HepG2 (cell line): ENCODE results near the gene EPSTI1. TPM values are rescaled to one million over a fixed set of nuclear protein-coding genes. Genes with fewer than 3 reads are reported as not detected.

Source experiments
- ATAC-seq: fragments of 200-7000 bp; cut with Tn5 transposase; 3 replicates; pipeline ENCODE4 v1.9.1; 2020; ENCODE audit warnings: mild to moderate bottlenecking, moderate library complexity
- BruUV-seq: library from RNA; stranded (reverse); fragments of 400-500 nt; replicated peaks from 2 replicates; lab custom pipeline; 2021; lab: Mats Ljungman, UMichigan
- CTCF ChIA-PET: fragments of 300-600 bp; formaldehyde crosslinking; extraction: SDS; loops from one replicate; lab custom pipeline; 2021; ENCODE audit warnings: low total read pairs, inconsistent platforms, low intra/inter-chr PET ratio; lab: Yijun Ruan, JAX
- POLR2A ChIA-PET: fragments of 350-600 bp; sonication (Branson Sonifier 250); formaldehyde crosslinking; loops from one replicate; lab custom pipeline; 2020; ENCODE audit warnings: antibody characterized with exemption, inconsistent platforms; lab: Yijun Ruan, JAX
- DNase-seq: peaks from one replicate; pipeline ENCODE4 v3.0.0-alpha.2; 2015; ENCODE audit warnings: low spot score
- FAIRE-seq: peaks from 3 replicates; lab custom pipeline; 2011; peaks lifted over from hg19 to GRCh38; lab: Jason Lieb, UNC
- H2AFZ ChIP-seq: one replicate; pipeline ENCODE4 v1.6.1; 2011; ENCODE audit warnings: low read length, inconsistent platforms
- H3K27ac ChIP-seq: fragments of 300-600 bp; 3 replicates; pipeline ENCODE4 v1.8.0; 2011; ENCODE audit warnings: mixed run types, mild to moderate bottlenecking, mixed read lengths, low read length, inconsistent platforms; ENCODE audit not compliant: insufficient read depth; ENCODE audit errors: extremely low read length
- H3K27me3 ChIP-seq, 2 experiments: fragments of 200-600 bp in 1 of 2; 2 replicates in 1 of 2; 3 replicates in 1 of 2; pipeline versions ENCODE4 v1.6.0 to v1.8.0; 2011; ENCODE audit warnings: low read length in 2 of 2, mild to moderate bottlenecking in 2 of 2, moderate library complexity in 2 of 2, inconsistent platforms in 1 of 2; ENCODE audit not compliant: insufficient read depth in 2 of 2, control insufficient read depth in 1 of 2
- H3K36me3 ChIP-seq, 2 experiments: fragments of 200-600 bp in 1 of 2; replicated peaks in 1 of 2; 2 replicates in 1 of 2; 3 replicates in 1 of 2; pipeline versions ENCODE4 v1.5.1 to v1.8.0; 2011; ENCODE audit warnings: low read length in 2 of 2, inconsistent platforms in 1 of 2; ENCODE audit not compliant: insufficient read depth in 2 of 2, control insufficient read depth in 1 of 2
- H3K4me1 ChIP-seq: 2 replicates; pipeline ENCODE4 v1.5.1; 2012; ENCODE audit warnings: low read length, inconsistent platforms; ENCODE audit not compliant: insufficient read depth
- H3K4me2 ChIP-seq: 2 replicates; pipeline ENCODE4 v1.6.0; 2011; ENCODE audit warnings: low read depth, low read length, inconsistent platforms
- H3K4me3 ChIP-seq, 3 experiments: fragments of 200-600 bp in 1 of 3; sonication (generic), shearing (Covaris generic) in 1 of 3; replicated peaks in 1 of 3; 2 replicates each; pipeline ENCODE4 v1.5.1; 2011 to 2016; ENCODE audit warnings: low read length in 3 of 3, inconsistent platforms in 2 of 3, low read depth in 2 of 3, mild to moderate bottlenecking in 2 of 3, control low read depth in 1 of 3, mixed read lengths in 1 of 3; ENCODE audit not compliant: insufficient read depth in 1 of 3
- H3K79me2 ChIP-seq: one replicate; pipeline ENCODE4 v1.6.1; 2011; ENCODE audit warnings: low read length, inconsistent platforms; ENCODE audit not compliant: insufficient read depth
- H3K9ac ChIP-seq: 2 replicates; pipeline ENCODE4 v1.6.0; 2011; ENCODE audit warnings: mild to moderate bottlenecking, low read depth, low read length, inconsistent platforms; ENCODE audit not compliant: insufficient read depth
- H3K9me3 ChIP-seq: 2 replicates; pipeline ENCODE4 v1.5.1; 2012; ENCODE audit warnings: mild to moderate bottlenecking, low read length
- H4K20me1 ChIP-seq: 2 replicates; pipeline ENCODE4 v1.6.0; 2011; ENCODE audit warnings: inconsistent platforms, mild to moderate bottlenecking, low read length, moderate library complexity; ENCODE audit not compliant: insufficient read depth
- BHLHE40 ChIP-seq: IDR thresholded peaks from 2 replicates; pipeline ENCODE4 v1.6.1; 2011; ENCODE audit warnings: low read length, improper control_type of control experiment
- CEBPB ChIP-seq: IDR thresholded peaks from 2 replicates; pipeline ENCODE4 v1.6.1; 2011; ENCODE audit warnings: low read depth, low read length, improper control_type of control experiment, borderline replicate concordance
- CHD2 ChIP-seq: IDR thresholded peaks from 2 replicates; pipeline ENCODE4 v1.6.1; 2011; ENCODE audit warnings: low read depth, low read length, improper control_type of control experiment
- DNMT1 ChIP-seq: sonication (generic); formaldehyde crosslinking; IDR thresholded peaks from 2 replicates; pipeline ENCODE4 v1.5.1; 2020; ENCODE audit warnings: mild to moderate bottlenecking, missing genetic modification reagents
- GTF3A ChIP-seq: sonication (generic); formaldehyde crosslinking; conservative IDR thresholded peaks from 2 replicates; pipeline ENCODE4 v1.4.0; 2020; ENCODE audit warnings: mild to moderate bottlenecking, missing genetic modification reagents
- HHEX ChIP-seq: IDR thresholded peaks from 2 replicates; pipeline ENCODE4 v1.6.1; 2016; ENCODE audit warnings: control low read depth
- NCOA5 ChIP-seq: sonication (generic); formaldehyde crosslinking; IDR thresholded peaks from 2 replicates; pipeline ENCODE4 v1.4.0; 2020; ENCODE audit warnings: missing genetic modification reagents
- NCOR1 ChIP-seq: fragments of 200-600 bp; sonication (generic); IDR thresholded peaks from 2 replicates; pipeline ENCODE4 v1.7.0; 2017; ENCODE audit warnings: antibody characterized with exemption, low read length, borderline replicate concordance
- NFKB2 ChIP-seq: sonication (generic); formaldehyde crosslinking; IDR thresholded peaks from 2 replicates; pipeline ENCODE4 v1.4.0; 2020; ENCODE audit warnings: missing genetic modification reagents, borderline replicate concordance
- SALL2 ChIP-seq: sonication (generic); formaldehyde crosslinking; IDR thresholded peaks from 2 replicates; pipeline ENCODE4 v1.8.1; 2023; ENCODE audit warnings: mild to moderate bottlenecking, missing genetic modification reagents, inconsistent platforms
- TMF1 ChIP-seq: sonication (generic); formaldehyde crosslinking; IDR thresholded peaks from 2 replicates; pipeline ENCODE4 v1.8.1; 2022; ENCODE audit warnings: low read depth, missing genetic modification reagents
- ZNF496 ChIP-seq: sonication (generic); formaldehyde crosslinking; IDR thresholded peaks from 2 replicates; pipeline ENCODE4 v1.8.1; 2023; ENCODE audit warnings: mild to moderate bottlenecking, moderate library complexity, missing genetic modification reagents; ENCODE audit not compliant: insufficient replicate concordance
- ZNF652 ChIP-seq: IDR thresholded peaks from 2 replicates; pipeline ENCODE4 v1.6.1; 2016; ENCODE audit warnings: low read depth, borderline replicate concordance
- ZNF878 ChIP-seq: sonication (generic); formaldehyde crosslinking; IDR thresholded peaks from 2 replicates; pipeline ENCODE4 v1.8.1; 2023; ENCODE audit warnings: mild to moderate bottlenecking, missing genetic modification reagents, moderate library complexity
- WGBS: methylation state at CpG from one replicate; pipeline ENCODE4 v1.1.6; 2017; ENCODE audit warnings: low lambda C conversion rate; 5-methylcytosine and 5-hydroxymethylcytosine counted together
- in situ Hi-C: cut with HindIII; loops from 2 replicates; pipeline ENCODE4 v1.10.0; 2017; ENCODE audit warnings: low pct_unique_long_range_greater_than_20kb; ENCODE audit not compliant: extremely low pct_ligation_motif_present
- intact Hi-C: fragments of 100-400 bp; cut with micrococcal nuclease; formaldehyde crosslinking; loops from one replicate; pipeline ENCODE4 v1.10.0; 2022; ENCODE audit not compliant: unreplicated experiment
- polyA plus RNA-seq, 8 experiments: library from polyadenylated mRNA; depleted of rRNA in 3 of 8; stranded (reverse) in 7 of 8; unstranded in 1 of 8; fragments of >200 nt; fragmentation: Illumina TruSeq in 4 of 8; extraction: Trizol in 4 of 8; gene quantifications; 2 replicates each; pipeline versions ENCODE4 v1.2.1 to v1.2.3, GENCODE V29; 2011 to 2016; ENCODE audit warnings: low read depth in 4 of 8, missing spikeins in 1 of 8, mixed read lengths in 1 of 8; ENCODE audit not compliant: insufficient read depth in 1 of 8
- total RNA-seq, 5 experiments: library from RNA; depleted of rRNA; stranded (reverse); fragments of >200 nt; fragmentation: Illumina TruSeq; extraction: Trizol; gene quantifications; 2 replicates each; pipeline ENCODE4 v1.2.3, GENCODE V29; 2016; ENCODE audit warnings: low read depth in 1 of 5
- TF ChIP-seq, protein P1 (sequence below): sonication (generic); formaldehyde crosslinking; conservative IDR thresholded peaks from 2 replicates; pipeline ENCODE4 v1.4.0; 2020; ENCODE audit warnings: missing genetic modification reagents
- TF ChIP-seq, protein P2 (sequence below): IDR thresholded peaks from 2 replicates; pipeline ENCODE4 v1.6.1; 2016; ENCODE audit warnings: low read depth, control low read depth
- TF ChIP-seq, protein P3 (sequence below): sonication (generic); formaldehyde crosslinking; IDR thresholded peaks from 2 replicates; pipeline ENCODE4 v1.5.1; 2020; ENCODE audit warnings: mild to moderate bottlenecking, missing genetic modification reagents, borderline replicate concordance
- TF ChIP-seq, protein P4 (sequence below): sonication (generic); formaldehyde crosslinking; IDR thresholded peaks from 2 replicates; pipeline ENCODE4 v1.5.1; 2020; ENCODE audit warnings: missing genetic modification reagents, mild to moderate bottlenecking, borderline replicate concordance

The EPSTI1 gene
- total and polyA plus RNA-seq, 2 of the 13 experiments (the other 11 are each of a cell fraction or from before 2014, with no cell fraction given), result 0.03 TPM; not detected in 1

DNA sequence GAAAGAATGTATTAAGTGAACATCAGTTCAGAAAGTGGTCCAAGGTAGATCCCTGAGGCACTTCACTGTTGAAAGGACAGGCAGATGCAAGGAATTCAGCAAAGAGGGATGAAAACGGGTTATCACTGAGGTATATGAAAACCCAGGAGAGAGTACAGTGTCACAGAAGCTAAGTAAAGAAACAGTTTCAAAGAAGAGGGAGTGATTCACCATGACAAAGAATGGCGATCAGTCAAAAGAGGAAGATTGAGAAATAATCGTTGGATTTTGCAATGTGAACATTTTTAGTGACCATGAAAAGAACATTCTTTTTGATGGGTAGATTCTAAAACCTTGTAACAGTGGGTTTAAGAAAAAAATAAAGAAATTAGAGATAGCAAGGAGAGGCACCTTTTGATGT is 99.3 kb downstream of the EPSTI1 start:
- CTCF ChIA-PET, result no interaction called here
- POLR2A ChIA-PET, result no interaction called here
- H3K4me3 ChIP-seq, result no peak overlapping the region

DNA sequence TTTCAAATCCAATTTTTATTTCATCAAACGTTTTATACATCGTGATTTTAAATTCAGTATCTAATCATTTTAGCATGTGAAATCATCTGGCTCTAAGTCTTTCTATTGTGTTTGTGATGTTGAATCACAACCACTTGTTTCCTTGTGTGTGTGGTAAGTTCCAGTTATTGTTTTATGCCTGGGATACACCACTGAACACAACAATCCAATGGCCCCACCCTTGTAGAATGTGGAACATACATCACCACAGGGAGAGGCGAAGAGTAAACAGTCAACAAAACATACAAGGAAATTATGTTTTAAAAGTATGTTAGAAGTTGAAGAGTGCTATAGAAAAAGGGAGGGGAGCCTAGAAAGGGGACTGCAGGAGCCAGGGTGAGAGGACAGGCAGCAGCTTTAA is 100.5 kb downstream of the EPSTI1 start:
- POLR2A ChIA-PET, result no interaction called here
- TF ChIP-seq TMF1 (CRISPR knock-in tag), result no peak
- TF ChIP-seq ZNF496 (CRISPR knock-in tag), result no peak
- TF ChIP-seq CEBPB, result no peak
- TF ChIP-seq GTF3A, result no peak
- TF ChIP-seq, protein P1, sequence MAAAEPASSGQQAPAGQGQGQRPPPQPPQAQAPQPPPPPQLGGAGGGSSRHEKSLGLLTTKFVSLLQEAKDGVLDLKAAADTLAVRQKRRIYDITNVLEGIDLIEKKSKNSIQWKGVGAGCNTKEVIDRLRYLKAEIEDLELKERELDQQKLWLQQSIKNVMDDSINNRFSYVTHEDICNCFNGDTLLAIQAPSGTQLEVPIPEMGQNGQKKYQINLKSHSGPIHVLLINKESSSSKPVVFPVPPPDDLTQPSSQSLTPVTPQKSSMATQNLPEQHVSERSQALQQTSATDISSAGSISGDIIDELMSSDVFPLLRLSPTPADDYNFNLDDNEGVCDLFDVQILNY, result no peak
- TF ChIP-seq, protein P2, sequence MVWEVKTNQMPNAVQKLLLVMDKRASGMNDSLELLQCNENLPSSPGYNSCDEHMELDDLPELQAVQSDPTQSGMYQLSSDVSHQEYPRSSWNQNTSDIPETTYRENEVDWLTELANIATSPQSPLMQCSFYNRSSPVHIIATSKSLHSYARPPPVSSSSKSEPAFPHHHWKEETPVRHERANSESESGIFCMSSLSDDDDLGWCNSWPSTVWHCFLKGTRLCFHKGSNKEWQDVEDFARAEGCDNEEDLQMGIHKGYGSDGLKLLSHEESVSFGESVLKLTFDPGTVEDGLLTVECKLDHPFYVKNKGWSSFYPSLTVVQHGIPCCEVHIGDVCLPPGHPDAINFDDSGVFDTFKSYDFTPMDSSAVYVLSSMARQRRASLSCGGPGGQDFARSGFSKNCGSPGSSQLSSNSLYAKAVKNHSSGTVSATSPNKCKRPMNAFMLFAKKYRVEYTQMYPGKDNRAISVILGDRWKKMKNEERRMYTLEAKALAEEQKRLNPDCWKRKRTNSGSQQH (CRISPR knock-in tag), result no peak
- no peak for TF ChIP-seq NCOA5 (CRISPR knock-in tag)
- TF ChIP-seq CHD2, result no peak
- no peak for TF ChIP-seq NCOR1

More for the DNA sequence above, 99.3 kb downstream of the EPSTI1 start:
- H3K79me2 ChIP-seq, result no peaks in the 10 kb centered on the region
- no peak overlapping the region for H2AFZ ChIP-seq
- TF ChIP-seq ZNF652 (CRISPR knock-in tag), result no peak
- TF ChIP-seq NFKB2 (CRISPR knock-in tag), result no peak
- TF ChIP-seq, protein P3, sequence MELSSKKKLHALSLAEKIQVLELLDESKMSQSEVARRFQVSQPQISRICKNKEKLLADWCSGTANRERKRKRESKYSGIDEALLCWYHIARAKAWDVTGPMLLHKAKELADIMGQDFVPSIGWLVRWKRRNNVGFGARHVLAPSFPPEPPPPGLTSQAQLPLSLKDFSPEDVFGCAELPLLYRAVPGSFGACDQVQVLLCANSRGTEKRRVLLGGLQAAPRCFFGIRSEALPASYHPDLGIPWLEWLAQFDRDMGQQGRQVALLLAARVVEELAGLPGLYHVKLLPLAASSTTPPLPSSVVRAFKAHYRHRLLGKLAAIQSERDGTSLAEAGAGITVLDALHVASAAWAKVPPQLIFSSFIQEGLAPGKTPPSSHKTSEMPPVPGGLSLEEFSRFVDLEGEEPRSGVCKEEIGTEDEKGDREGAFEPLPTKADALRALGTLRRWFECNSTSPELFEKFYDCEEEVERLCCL (CRISPR knock-in tag), result no peak
- no peak for TF ChIP-seq DNMT1
- TF ChIP-seq ZNF878 (CRISPR knock-in tag), result no peak
- no peak for TF ChIP-seq HHEX
- TF ChIP-seq BHLHE40, result no peak
- TF ChIP-seq, protein P4, sequence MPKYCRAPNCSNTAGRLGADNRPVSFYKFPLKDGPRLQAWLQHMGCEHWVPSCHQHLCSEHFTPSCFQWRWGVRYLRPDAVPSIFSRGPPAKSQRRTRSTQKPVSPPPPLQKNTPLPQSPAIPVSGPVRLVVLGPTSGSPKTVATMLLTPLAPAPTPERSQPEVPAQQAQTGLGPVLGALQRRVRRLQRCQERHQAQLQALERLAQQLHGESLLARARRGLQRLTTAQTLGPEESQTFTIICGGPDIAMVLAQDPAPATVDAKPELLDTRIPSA, result no peak
- TF ChIP-seq SALL2 (CRISPR knock-in tag), result no peak
- no TSS peak for BruUV-seq
- no peaks in the 10 kb centered on the region for H3K9me3 ChIP-seq
- no peak overlapping the region for H3K27ac ChIP-seq
- H4K20me1 ChIP-seq, result no peaks in the 10 kb centered on the region
- H3K27me3 ChIP-seq, result no peaks in the 10 kb centered on the region
- no peak for DNase-seq
- H3K4me2 ChIP-seq, result no peak overlapping the region
- H3K9ac ChIP-seq, result no peak overlapping the region
- ATAC-seq, result no peak
- WGBS, result under 1% methylated on average over 3 of the region's 3 CpGs
- H3K4me1 ChIP-seq, result no peaks in the 10 kb centered on the region
- in situ Hi-C loops, result no loop called here
- no peaks in the 10 kb centered on the region for H3K36me3 ChIP-seq
- no peak for FAIRE-seq
- intact Hi-C loops, result loop anchor here (2.0 kb wide), 1 partner anchor 70 kb away; no protein-coding TSS in a partner anchor

More for the DNA sequence above, 100.5 kb downstream of the EPSTI1 start:
- CTCF ChIA-PET, result no interaction called here
- no peak overlapping the region for H3K9ac ChIP-seq
- in situ Hi-C loops, result no loop called here
- FAIRE-seq (no peak), ATAC-seq (no peak), DNase-seq (no peak)
- no peak overlapping the region for H3K4me2 ChIP-seq
- H3K4me1 ChIP-seq, result no peaks in the 10 kb centered on the region
- intact Hi-C loops, result no loop called here
- no peaks in the 10 kb centered on the region for H4K20me1 ChIP-seq
- no peak overlapping the region for H2AFZ ChIP-seq
- no peaks in the 10 kb centered on the region for H3K79me2 ChIP-seq
- H3K4me3 ChIP-seq, result no peak overlapping the region
- BruUV-seq, result no TSS peak
- no peak overlapping the region for H3K27ac ChIP-seq
- WGBS, result 67% methylated on average over 3 of the region's 3 CpGs
- no peaks in the 10 kb centered on the region for H3K27me3 ChIP-seq
- H3K9me3 ChIP-seq, result no peaks in the 10 kb centered on the region
- H3K36me3 ChIP-seq, result no peaks in the 10 kb centered on the region
